ENCODE measurements around the gene TMEM26.

Gene TMEM26

DNA sequence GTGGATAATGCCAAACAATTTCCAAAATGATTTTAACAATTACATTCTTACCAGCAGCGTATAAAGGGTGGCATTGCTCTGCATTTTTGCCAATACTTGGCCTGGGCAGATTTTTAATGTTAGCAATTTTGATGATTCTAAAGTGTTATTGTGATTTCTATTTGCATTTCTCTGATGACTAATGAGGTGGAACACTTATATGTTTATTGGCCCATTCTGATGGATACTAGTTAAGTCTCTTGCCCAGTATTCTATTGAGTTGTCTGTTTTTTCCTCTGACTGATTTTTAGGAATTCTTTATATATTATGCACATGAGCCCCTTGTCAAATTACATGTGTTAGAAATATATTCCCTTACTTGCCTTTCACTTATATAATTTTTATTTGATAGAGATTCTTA is 86.8 kb downstream of the TMEM26 start:
- Mint-ChIP-seq H3K36me3 (ENCODE audit: low read depth) (no peaks in the 10 kb centered on the region), H3K9me3 (no peaks in the 10 kb centered on the region), H3K4me1 (ENCODE audit: low read depth) (no peaks in the 10 kb centered on the region), H3K4me3 (no peak overlapping the region), H3K27ac (no peak overlapping the region), H3K27me3 (peaks cover 2% of the 10 kb centered on the region)
- intact Hi-C loops (cut with micrococcal nuclease), result no loop called here

DNA sequence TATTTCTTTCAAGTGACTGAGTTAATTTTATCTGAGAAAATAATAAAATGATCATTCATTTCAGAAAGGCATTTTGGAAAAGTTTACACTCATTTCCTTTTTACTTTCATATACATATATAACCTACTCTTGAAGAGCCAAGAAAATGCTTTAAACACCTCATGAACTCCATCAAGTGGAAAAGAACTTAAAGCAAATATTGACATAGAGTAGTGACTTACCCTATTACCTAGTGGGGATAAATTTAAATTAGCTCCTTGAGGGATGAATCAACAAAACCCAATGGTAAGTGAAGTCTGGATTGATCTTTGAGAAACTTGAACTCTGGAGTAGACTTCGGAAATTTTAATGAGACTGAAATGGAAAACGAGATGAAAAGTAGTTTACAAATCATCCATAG is 88.6 kb downstream of the TMEM26 start:
- Mint-ChIP-seq H3K36me3 (ENCODE audit: low read depth) (no peaks in the 10 kb centered on the region), H3K4me3 (no peak overlapping the region), H3K27me3 (peaks cover 2% of the 10 kb centered on the region), H3K4me1 (ENCODE audit: low read depth) (no peaks in the 10 kb centered on the region), H3K27ac (no peak overlapping the region), H3K9me3 (no peaks in the 10 kb centered on the region)
- intact Hi-C loops (cut with micrococcal nuclease), result no loop called here

DNA sequence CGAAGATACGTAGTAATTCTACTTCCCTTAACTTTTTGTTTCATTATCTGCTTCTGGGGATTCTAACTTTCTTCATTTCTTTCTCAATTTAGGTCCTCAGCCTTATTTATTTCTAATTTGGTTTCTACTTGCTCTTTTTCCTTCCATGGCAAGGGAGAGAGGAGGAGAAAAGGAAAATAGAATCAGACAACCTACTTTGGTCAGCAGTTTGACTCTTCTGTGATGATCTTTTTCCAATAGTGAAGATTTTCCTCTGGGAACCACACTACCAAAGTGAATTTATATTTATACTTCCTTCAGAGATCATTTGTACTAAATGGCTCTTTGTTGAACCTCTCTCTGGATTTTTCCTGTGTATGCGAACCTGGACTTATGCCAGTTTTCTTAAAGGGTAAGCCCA is 90.2 kb downstream of the TMEM26 start:
- Mint-ChIP-seq H3K4me1 (ENCODE audit: low read depth) (no peaks in the 10 kb centered on the region), H3K27ac (no peak overlapping the region), H3K4me3 (no peak overlapping the region), H3K9me3 (no peaks in the 10 kb centered on the region), H3K36me3 (ENCODE audit: low read depth) (no peaks in the 10 kb centered on the region), H3K27me3 (no peaks in the 10 kb centered on the region)
- intact Hi-C loops (cut with micrococcal nuclease), result no loop called here

DNA sequence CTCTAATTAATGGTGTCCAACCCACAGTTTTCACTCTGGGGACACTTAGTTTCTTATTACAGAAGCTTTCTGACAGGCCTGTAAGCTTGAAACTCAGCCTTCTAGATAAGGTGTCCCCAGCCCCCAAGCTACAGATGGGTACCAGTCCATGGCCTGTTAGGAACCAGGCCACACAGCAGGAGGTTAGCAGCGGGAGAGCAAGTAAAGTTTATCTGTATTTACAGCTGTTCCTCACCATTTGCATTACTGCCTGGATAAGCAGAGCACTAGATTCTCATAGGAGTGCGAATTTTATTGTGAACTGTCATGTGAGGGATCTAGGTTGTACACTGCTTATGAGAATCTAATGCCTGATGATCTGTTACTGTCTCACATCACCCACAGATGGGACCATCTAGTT is 93.7 kb downstream of the TMEM26 start:
- Mint-ChIP-seq H3K27ac (peak overlapping the region; percentile 44), H3K9me3 (no peaks in the 10 kb centered on the region), H3K27me3 (no peaks in the 10 kb centered on the region), H3K4me3 (no peak overlapping the region), H3K4me1 (ENCODE audit: low read depth) (no peaks in the 10 kb centered on the region), H3K36me3 (ENCODE audit: low read depth) (no peaks in the 10 kb centered on the region)
- intact Hi-C loops (cut with micrococcal nuclease), result no loop called here

DNA sequence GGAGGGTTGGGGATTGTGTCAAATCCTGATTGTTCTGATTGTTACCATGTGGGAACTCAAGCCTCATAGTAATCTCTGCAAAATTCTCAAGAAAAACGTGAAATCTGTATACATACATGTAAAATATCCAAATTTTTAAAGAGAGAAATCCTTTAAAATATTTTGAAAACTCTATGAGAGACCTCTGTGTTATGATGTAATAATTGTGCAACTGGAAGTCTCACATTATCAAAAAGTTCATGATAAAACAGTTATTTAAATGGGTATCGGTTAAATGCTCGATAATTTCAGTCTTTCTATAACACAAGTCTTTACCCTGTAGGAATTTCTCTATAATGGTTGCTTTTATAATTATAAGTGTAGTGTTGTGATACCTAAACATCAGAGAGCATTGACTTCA is 95.5 kb downstream of the TMEM26 start:
- Mint-ChIP-seq H3K9me3 (no peaks in the 10 kb centered on the region), H3K4me1 (ENCODE audit: low read depth) (no peaks in the 10 kb centered on the region)

More for the DNA sequence above, 95.5 kb downstream of the TMEM26 start:
- Mint-ChIP-seq H3K27me3 (peaks cover 5% of the 10 kb centered on the region), H3K4me3 (no peak overlapping the region), H3K27ac (no peak overlapping the region), H3K36me3 (ENCODE audit: low read depth) (no peaks in the 10 kb centered on the region)
- intact Hi-C loops (cut with micrococcal nuclease), result no loop called here
